Choroid plexus epithelial cell (primary cell): ENCODE results near the gene LTA4H.
"Not testable (repeated sequence)": the region's sequence is repeated elsewhere in the genome, so short reads cannot be mapped to it uniquely, and the experiment has no call there.

ENCODE experiments used
- DNase-seq: peaks from one replicate; pipeline ENCODE4 v3.0.0-alpha.2; 2010; ENCODE audit warnings: low read depth
- H3K4me3 ChIP-seq: 2 replicates; pipeline ENCODE4 v1.5.1; 2011; ENCODE audit warnings: low read depth, mild to moderate bottlenecking, control low read depth, low read length, moderate library complexity
- CTCF ChIP-seq: conservative IDR thresholded peaks from 2 replicates; pipeline ENCODE4 v1.5.1; 2011; ENCODE audit warnings: low read depth, mild to moderate bottlenecking, control low read depth, inconsistent platforms, low read length, moderate library complexity

The LTA4H gene

GRCh38 chr12:95977764-95978305, 57.6 kb downstream of the LTA4H start:
- DNase-seq, result no peak
- no peak for TF ChIP-seq CTCF
- H3K4me3 ChIP-seq, result no peak overlapping the region

- H3K4me3 ChIP-seq, result no peak overlapping the region
- peak; percentile 39 for DNase-seq
- TF ChIP-seq CTCF, result no peak
These were observed 59.0 kb downstream of the LTA4H start for GRCh38 chr12:95976416-95976832.

- DNase-seq, result no peak
- no peak overlapping the region for H3K4me3 ChIP-seq
- TF ChIP-seq CTCF, result no peak
These were observed 59.9 kb downstream of the LTA4H start for GRCh38 chr12:95975491-95975890.

GRCh38 chr12:95974358-95974757, 61.0 kb downstream of the LTA4H start:
- H3K4me3 ChIP-seq, result no peak overlapping the region
- TF ChIP-seq CTCF, result no peak
- DNase-seq, result no peak

- DNase-seq, result no peak
- H3K4me3 ChIP-seq, result no peak overlapping the region
- no peak for TF ChIP-seq CTCF
These were observed 62.4 kb downstream of the LTA4H start for GRCh38 chr12:95972832-95973456.

- no peak for TF ChIP-seq CTCF
- H3K4me3 ChIP-seq, result no peak overlapping the region
- DNase-seq, result peak; percentile 8
These were observed 64.5 kb downstream of the LTA4H start for GRCh38 chr12:95970905-95971304.

GRCh38 chr12:95969116-95969515, 66.3 kb downstream of the LTA4H start:
- not testable (repeated sequence) for DNase-seq, H3K4me3 ChIP-seq
